Upper lobe of left lung (tissue), 6 donors: ENCODE results near the gene CSF1R. TPM values are rescaled to one million over a fixed set of nuclear protein-coding genes. Genes with fewer than 3 reads are reported as not detected.

Experiments used
- ATAC-seq, 2 donors: fragments of 200-7000 bp; cut with Tn5 transposase; one replicate each; pipeline ENCODE4 v1.9.1; 2022; ENCODE audit warnings: mild to moderate bottlenecking in 2 of 2, moderate library complexity in 2 of 2; ENCODE audit not compliant: low FRiP score in 2 of 2
- DNase-seq, 2 donors: peaks; one replicate each; pipeline ENCODE4 v3.0.0-alpha.2; 2019 to 2020
- H3K27ac ChIP-seq, 4 donors: fragments of 200-600 bp; sonication (generic); one replicate each; pipeline ENCODE4 v1.5.1; 2016 to 2019
- H3K27me3 ChIP-seq, 4 donors: fragments of 200-600 bp; sonication (generic); one replicate each; pipeline ENCODE4 v1.5.1; 2017 to 2019
- H3K36me3 ChIP-seq, 4 donors: fragments of 200-600 bp; sonication (generic); one replicate each; pipeline ENCODE4 v1.5.1; 2016 to 2019
- H3K4me1 ChIP-seq, 4 donors: fragments of 200-600 bp; sonication (generic); one replicate each; pipeline ENCODE4 v1.5.1; 2018 to 2019
- H3K4me3 ChIP-seq, 4 donors: fragments of 200-600 bp; sonication (generic); one replicate each; pipeline ENCODE4 v1.5.1; 2017 to 2019; ENCODE audit warnings: mild to moderate bottlenecking in 2 of 4, moderate library complexity in 1 of 4
- H3K9me3 ChIP-seq, 4 donors: fragments of 200-600 bp; sonication (generic); one replicate each; pipeline ENCODE4 v1.5.1; 2018 to 2019
- EP300 ChIP-seq, 4 donors: sonication (generic); formaldehyde crosslinking; IDR thresholded peaks; one replicate each; pipeline ENCODE4 v1.5.1; 2017; ENCODE audit warnings: antibody characterized with exemption in 4 of 4, control low read depth in 2 of 4
- POLR2A ChIP-seq, 4 donors: fragments of 450-650 bp; IDR thresholded peaks; one replicate each; pipeline ENCODE4 v1.5.1; 2016 to 2017; ENCODE audit warnings: antibody characterized with exemption in 4 of 4, mild to moderate bottlenecking in 2 of 4
- POLR2AphosphoS5 ChIP-seq, 2 donors: sonication (generic); formaldehyde crosslinking; IDR thresholded peaks; one replicate each; pipeline ENCODE4 v1.5.1; 2017; ENCODE audit warnings: antibody characterized with exemption in 2 of 2
- WGBS, 2 donors: methylation state at CpG; one replicate each; pipeline ENCODE4 v1.1.5; 2017 to 2018; 5-methylcytosine and 5-hydroxymethylcytosine counted together
- total RNA-seq, 6 donors: library from RNA; depleted of rRNA in 4 of 6; stranded (reverse); fragments of >200 nt in 4 of 6; gene quantifications; one replicate each; pipeline versions ENCODE4 v1.1.0 to v1.2.1, GENCODE V29; 2016 to 2021
- TF ChIP-seq, protein P1 (sequence below), 6 experiments: fragments of 450-650 bp in 4 of 6; fragments of 200-600 bp in 2 of 6; sonication (generic) in 2 of 6; IDR thresholded peaks; one replicate each; pipeline ENCODE4 v1.5.1; 2016 to 2019; ENCODE audit warnings: antibody characterized with exemption in 6 of 6
- donor health status: DM: no; HTN: no; CAD: no; lungs with moderate emphysema.
- donor health status: DM: no; HTN: yes; CAD: no; lungs with severe emphysema.

CSF1R gene
- total RNA-seq, 6 donors from 2014 or later = 13.9 to 101 (median 57.9) TPM

DNA sequence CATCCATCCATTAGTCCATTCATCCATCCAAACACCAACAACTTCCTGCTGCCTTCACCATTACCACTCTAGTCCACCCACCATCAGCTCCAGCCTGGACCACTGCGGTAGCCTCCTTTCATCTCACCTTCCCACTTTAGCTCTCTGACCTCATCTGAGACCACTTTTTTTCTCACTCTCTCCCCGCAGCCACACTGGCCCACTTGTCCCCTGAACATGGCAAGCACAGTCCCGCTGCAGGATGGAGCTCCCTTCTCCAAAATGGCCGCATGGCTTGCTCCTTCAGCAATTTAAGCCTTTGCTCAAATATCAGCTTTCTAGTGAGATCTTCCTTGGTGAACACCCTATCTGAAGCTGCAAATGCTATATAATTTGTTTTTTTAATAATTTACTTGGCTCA, 11.1 kb downstream of the CSF1R start:
- Histone ChIP-seq H3K4me3 (no peak overlapping the region), H3K9me3 (no peaks in the 10 kb centered on the region), H3K4me1 (no peaks in the 10 kb centered on the region), H3K27ac (no peak overlapping the region), H3K36me3 (no peaks in the 10 kb centered on the region), H3K27me3 (no peaks in the 10 kb centered on the region)
- DNase-seq (no peak), ATAC-seq (no peak)
- TF ChIP-seq EP300 (IDR thresholded peaks at IDR 0.05) (no peak), POLR2A (IDR thresholded peaks at IDR 0.05) (no peak), POLR2AphosphoS5 (IDR thresholded peaks at IDR 0.05) (no peak)
- TF ChIP-seq, protein P1, sequence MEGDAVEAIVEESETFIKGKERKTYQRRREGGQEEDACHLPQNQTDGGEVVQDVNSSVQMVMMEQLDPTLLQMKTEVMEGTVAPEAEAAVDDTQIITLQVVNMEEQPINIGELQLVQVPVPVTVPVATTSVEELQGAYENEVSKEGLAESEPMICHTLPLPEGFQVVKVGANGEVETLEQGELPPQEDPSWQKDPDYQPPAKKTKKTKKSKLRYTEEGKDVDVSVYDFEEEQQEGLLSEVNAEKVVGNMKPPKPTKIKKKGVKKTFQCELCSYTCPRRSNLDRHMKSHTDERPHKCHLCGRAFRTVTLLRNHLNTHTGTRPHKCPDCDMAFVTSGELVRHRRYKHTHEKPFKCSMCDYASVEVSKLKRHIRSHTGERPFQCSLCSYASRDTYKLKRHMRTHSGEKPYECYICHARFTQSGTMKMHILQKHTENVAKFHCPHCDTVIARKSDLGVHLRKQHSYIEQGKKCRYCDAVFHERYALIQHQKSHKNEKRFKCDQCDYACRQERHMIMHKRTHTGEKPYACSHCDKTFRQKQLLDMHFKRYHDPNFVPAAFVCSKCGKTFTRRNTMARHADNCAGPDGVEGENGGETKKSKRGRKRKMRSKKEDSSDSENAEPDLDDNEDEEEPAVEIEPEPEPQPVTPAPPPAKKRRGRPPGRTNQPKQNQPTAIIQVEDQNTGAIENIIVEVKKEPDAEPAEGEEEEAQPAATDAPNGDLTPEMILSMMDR (IDR thresholded peaks at IDR 0.05) = no peak
- 48 to 74% methylated on average over 4 of the region's 4 CpGs for WGBS, 2 donors

DNA sequence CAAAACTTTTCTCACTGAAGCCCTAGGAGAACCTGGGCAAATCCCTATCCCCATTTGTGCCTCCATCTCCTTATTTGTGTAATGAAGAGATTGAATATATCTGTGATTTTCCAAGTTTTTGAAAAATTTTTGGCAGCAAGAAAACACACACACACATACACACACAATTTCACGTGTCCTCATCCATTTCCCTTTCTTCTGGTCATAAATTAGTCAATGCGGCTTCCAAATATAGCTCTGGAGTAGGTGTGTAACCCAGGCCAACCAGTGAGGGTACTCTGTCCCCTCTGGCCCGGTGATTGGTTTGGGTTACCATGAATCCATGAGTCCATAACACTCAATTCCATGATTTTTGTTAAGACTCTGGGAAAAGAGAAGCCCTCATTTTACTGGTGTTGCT, 12.7 kb downstream of the CSF1R start:
- H3K36me3 ChIP-seq = no peaks in the 10 kb centered on the region
- H3K27me3 ChIP-seq = no peaks in the 10 kb centered on the region
- H3K27ac ChIP-seq = no peak overlapping the region
- no peaks in the 10 kb centered on the region for H3K9me3 ChIP-seq
- no peak for ATAC-seq
- TF ChIP-seq POLR2A (IDR thresholded peaks at IDR 0.05) = no peak
- TF ChIP-seq EP300 (IDR thresholded peaks at IDR 0.05) = no peak
- TF ChIP-seq POLR2AphosphoS5 (IDR thresholded peaks at IDR 0.05) = no peak
- 79% methylated on average over 3 of the region's 3 CpGs for WGBS, 2 donors
- DNase-seq = peak in 1 of 2 donors; percentile 4
- H3K4me3 ChIP-seq = no peak overlapping the region
- H3K4me1 ChIP-seq = no peaks in the 10 kb centered on the region

DNA sequence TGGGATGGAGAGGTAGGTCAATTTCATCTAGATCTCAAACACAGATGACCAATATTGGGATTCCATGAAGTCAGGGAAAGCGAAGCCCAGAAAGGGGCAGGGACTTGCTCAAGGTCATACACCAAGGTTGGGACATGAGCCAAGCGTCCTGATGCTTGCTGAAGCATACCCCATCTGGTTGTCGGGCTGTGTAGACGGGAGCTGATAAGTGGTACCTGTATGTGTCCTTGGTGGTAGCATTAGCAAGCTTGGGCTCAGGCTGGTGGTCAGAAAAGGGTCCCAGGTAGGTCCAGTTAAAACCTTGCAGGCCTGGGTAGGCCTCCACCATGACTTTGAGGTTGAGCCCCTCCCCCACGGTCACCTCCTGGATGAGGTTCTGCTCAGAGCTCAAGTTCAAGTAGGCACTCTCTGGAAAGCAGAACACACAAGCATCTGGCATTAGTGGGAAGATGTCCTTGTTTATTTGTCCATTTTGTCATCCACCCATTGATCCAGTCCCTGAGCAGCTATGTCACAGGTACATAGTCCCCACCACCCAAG, 13.2 kb downstream of the CSF1R start:
- no peak for TF ChIP-seq EP300 (IDR thresholded peaks at IDR 0.05)
- no peak for TF ChIP-seq POLR2AphosphoS5 (IDR thresholded peaks at IDR 0.05)
- no peak for TF ChIP-seq POLR2A (IDR thresholded peaks at IDR 0.05)
- TF ChIP-seq, protein P1 (IDR thresholded peaks at IDR 0.05) = no peak
- WGBS, 2 donors = 74 to 87% methylated on average over 5 of the region's 5 CpGs
- Histone ChIP-seq H3K27me3 (no peaks in the 10 kb centered on the region), H3K36me3 (no peaks in the 10 kb centered on the region), H3K4me1 (peaks cover 0 to 5% (median 0%) of the 10 kb centered on the region in 4 donors), H3K27ac (no peak overlapping the region), H3K4me3 (no peak overlapping the region), H3K9me3 (no peaks in the 10 kb centered on the region)
- ATAC-seq = no peak
- DNase-seq = peak in 1 of 2 donors; percentile 14

DNA sequence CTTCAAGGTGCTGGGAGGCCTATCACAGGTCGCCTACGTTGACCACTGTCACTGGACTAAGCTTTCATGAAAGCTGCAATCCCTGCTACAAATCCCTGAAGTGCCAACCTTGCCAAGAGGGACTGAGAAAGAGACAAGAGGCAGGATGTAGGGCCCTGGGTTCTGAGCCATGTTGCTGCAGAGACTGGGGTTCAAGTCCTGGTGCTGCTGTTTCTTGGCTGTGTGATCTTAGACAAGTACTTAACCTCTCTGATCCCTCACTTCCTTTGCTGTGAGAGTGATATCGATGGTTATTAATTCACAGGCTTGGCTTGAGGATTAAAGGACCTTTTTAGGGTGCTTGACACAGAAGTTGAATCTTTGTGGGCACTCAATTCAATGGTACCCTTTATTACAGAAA, 15.5 kb downstream of the CSF1R start:
- TF ChIP-seq EP300 (IDR thresholded peaks at IDR 0.05) (no peak), POLR2AphosphoS5 (IDR thresholded peaks at IDR 0.05) (no peak), POLR2A (IDR thresholded peaks at IDR 0.05) (no peak)
- TF ChIP-seq, protein P1 (IDR thresholded peaks at IDR 0.05) = no peak
- Histone ChIP-seq H3K9me3 (no peaks in the 10 kb centered on the region), H3K27ac (no peak overlapping the region), H3K36me3 (no peaks in the 10 kb centered on the region), H3K4me3 (no peak overlapping the region), H3K4me1 (peaks cover 0 to 12% (median 5%) of the 10 kb centered on the region in 4 donors), H3K27me3 (no peaks in the 10 kb centered on the region)
- 86 to 91% methylated on average over 3 of the region's 3 CpGs for whole genome bisulfite sequencing, 2 donors
- ATAC-seq = no peak
- peak in 1 of 2 donors; percentile 10 for DNase-seq

DNA sequence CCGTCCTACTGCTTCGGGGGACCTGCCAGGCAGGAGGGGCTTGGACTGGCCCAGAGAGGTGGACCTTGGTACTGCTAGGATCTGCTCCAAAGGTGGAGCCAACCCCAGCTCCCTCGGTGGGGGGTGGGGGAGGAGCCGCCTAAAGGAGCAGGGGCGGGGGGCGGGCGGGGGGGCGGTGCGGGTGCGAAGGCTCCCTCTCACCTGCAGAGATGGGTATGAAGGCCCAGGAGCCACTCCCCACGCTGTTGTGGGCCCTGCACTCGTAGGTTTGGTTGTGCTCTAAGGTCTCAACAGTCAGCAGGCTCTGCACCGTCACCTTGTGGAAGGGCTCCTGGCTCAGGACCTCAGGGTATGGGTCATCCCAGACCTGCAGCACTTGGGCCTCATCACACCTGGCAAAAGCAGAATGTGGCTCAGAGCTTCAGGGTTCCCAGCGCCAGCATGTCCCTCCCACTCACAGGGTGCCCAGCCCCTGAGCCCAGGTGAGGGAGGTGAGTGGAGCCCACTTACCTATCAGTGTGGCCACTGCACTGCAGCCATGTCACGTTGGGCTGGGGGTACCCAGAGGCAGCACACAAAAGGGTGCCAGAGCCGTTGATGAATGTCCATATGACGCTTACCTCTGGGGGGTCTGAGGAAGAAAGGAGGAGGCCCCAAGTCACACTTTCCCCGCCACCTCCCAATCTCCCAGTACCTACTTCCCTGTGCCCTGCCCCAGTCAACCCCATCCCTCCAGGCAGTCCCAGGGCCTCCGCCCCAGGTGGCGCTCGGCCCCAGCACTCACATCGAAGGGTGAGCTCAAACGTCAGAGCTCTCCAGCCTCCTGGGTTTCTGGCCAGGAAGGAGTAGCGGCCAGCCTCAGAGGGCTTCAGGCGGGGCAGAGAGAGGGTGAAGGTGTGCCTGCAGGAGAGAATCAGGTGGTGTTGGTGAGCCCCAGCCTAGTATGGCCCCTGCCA, 16.4 kb downstream of the CSF1R start:
- WGBS, 2 donors = 81 to 87% methylated on average over 9 to 25 of the region's 25 CpGs
- no peak for TF ChIP-seq POLR2AphosphoS5 (IDR thresholded peaks at IDR 0.05)
- no peak for TF ChIP-seq EP300 (IDR thresholded peaks at IDR 0.05)
- TF ChIP-seq, protein P1 (IDR thresholded peaks at IDR 0.05) = no peak
- TF ChIP-seq POLR2A (IDR thresholded peaks at IDR 0.05) = no peak
- Histone ChIP-seq H3K9me3 (no peaks in the 10 kb centered on the region), H3K4me3 (no peak overlapping the region), H3K27me3 (no peaks in the 10 kb centered on the region), H3K4me1 (peaks cover 0 to 16% (median 7%) of the 10 kb centered on the region in 4 donors), H3K27ac (no peak overlapping the region), H3K36me3 (no peaks in the 10 kb centered on the region)
- DNase-seq (peak in 1 of 2 donors; percentile 12), ATAC-seq (no peak)
